Fibroblast of peridontal ligament (primary cell): ENCODE results near the gene MIA2.
"Not testable (repeated sequence)": the region's sequence is repeated elsewhere in the genome, so short reads cannot be mapped to it uniquely, and the experiment has no call there.

ENCODE experiments used
- DNase-seq: peaks from one replicate; pipeline ENCODE4 v3.0.0-alpha.2; 2010; ENCODE audit errors: extremely low read depth

The MIA2 gene

GRCh38 chr14:39322807-39323206 is 89.1 kb downstream of the MIA2 start:
- peak; percentile 24 for DNase-seq

GRCh38 chr14:39324097-39324496 is 90.4 kb downstream of the MIA2 start:
- no peak for DNase-seq

GRCh38 chr14:39339003-39339402 is 105.3 kb downstream of the MIA2 start:
- DNase-seq, result no peak

GRCh38 chr14:39341126-39341525 is 107.4 kb downstream of the MIA2 start:
- not testable (repeated sequence) for DNase-seq

GRCh38 chr14:39342768-39343167 is 109.1 kb downstream of the MIA2 start:
- DNase-seq, result no peak

- DNase-seq, result no peak
Observed at GRCh38 chr14:39343614-39344013, 109.9 kb downstream of the MIA2 start.

GRCh38 chr14:39350866-39351265 is 117.2 kb downstream of the MIA2 start:
- no peak for DNase-seq

- DNase-seq, result peak; percentile 25
Observed at GRCh38 chr14:39351708-39352107, 118.0 kb downstream of the MIA2 start.

- DNase-seq, result not testable (repeated sequence)
Observed at GRCh38 chr14:39359069-39359468, 125.4 kb downstream of the MIA2 start.

GRCh38 chr14:39360316-39360715 is 126.6 kb downstream of the MIA2 start:
- no peak for DNase-seq

- not testable (repeated sequence) for DNase-seq
Observed at GRCh38 chr14:39361556-39361955, 127.8 kb downstream of the MIA2 start.

GRCh38 chr14:39364509-39364908 is 130.8 kb downstream of the MIA2 start:
- no peak for DNase-seq

GRCh38 chr14:39365354-39365753 is 131.6 kb downstream of the MIA2 start:
- no peak for DNase-seq

GRCh38 chr14:39366460-39367386 is 133.0 kb downstream of the MIA2 start:
- no peak for DNase-seq

- no peak for DNase-seq
Observed at GRCh38 chr14:39367387-39367751, 133.7 kb downstream of the MIA2 start.

- peak; percentile 86 for DNase-seq
Observed at GRCh38 chr14:39368261-39368959, 134.7 kb downstream of the MIA2 start.

GRCh38 chr14:39369029-39369428 is 135.3 kb downstream of the MIA2 start:
- DNase-seq, result no peak

GRCh38 chr14:39370415-39370814 is 136.7 kb downstream of the MIA2 start:
- DNase-seq, result no peak

- peak; percentile 64 for DNase-seq
Observed at GRCh38 chr14:39372656-39373055, 138.9 kb downstream of the MIA2 start.

GRCh38 chr14:39374851-39375250 is 141.1 kb downstream of the MIA2 start:
- peak; percentile 82 for DNase-seq

- DNase-seq, result peak; percentile 69
Observed at GRCh38 chr14:39376667-39377403, 143.1 kb downstream of the MIA2 start.

GRCh38 chr14:39381366-39381765 is 147.7 kb downstream of the MIA2 start:
- no peak for DNase-seq
